Measurements from ENCODE around the gene MOGAT1.

DNA sequence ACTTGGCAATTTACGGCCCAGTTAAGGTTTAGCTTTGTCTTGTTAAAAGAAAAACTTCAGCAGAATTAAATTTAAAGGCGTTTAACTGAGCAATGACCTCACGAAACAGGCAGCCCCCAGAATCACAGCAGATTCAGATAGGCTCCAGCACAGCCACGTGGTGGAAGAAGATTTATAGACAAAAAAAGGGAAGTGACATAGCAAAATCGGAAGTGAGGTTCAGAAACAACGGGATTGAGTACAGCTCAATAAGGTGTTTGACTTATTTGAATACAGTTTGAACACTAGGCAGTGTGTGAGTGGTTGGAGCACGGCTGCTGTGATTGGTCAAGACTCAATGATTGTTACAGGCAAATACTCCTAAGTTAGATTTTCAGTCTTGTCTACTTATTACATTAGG lies 79.8 kb downstream of the MOGAT1 start:
- TF ChIP-seq, protein P1, sequence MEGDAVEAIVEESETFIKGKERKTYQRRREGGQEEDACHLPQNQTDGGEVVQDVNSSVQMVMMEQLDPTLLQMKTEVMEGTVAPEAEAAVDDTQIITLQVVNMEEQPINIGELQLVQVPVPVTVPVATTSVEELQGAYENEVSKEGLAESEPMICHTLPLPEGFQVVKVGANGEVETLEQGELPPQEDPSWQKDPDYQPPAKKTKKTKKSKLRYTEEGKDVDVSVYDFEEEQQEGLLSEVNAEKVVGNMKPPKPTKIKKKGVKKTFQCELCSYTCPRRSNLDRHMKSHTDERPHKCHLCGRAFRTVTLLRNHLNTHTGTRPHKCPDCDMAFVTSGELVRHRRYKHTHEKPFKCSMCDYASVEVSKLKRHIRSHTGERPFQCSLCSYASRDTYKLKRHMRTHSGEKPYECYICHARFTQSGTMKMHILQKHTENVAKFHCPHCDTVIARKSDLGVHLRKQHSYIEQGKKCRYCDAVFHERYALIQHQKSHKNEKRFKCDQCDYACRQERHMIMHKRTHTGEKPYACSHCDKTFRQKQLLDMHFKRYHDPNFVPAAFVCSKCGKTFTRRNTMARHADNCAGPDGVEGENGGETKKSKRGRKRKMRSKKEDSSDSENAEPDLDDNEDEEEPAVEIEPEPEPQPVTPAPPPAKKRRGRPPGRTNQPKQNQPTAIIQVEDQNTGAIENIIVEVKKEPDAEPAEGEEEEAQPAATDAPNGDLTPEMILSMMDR (IDR thresholded peaks at IDR 0.05; ENCODE audit: insufficient read depth, low read length, poor library complexity, severe bottlenecking): no peak
- TF ChIP-seq EZH2phosphoT487 (conservative IDR thresholded peaks at IDR 0.05; ENCODE audit: low read length): no peak

Data from SU-DHL-6 (cell line).